ENCODE data around the gene OTOGL. TPM values are rescaled to one million over a fixed set of nuclear protein-coding genes. Genes with fewer than 3 reads are reported as not detected.
A peak's percentile ranks its signal among the peaks of the same experiment; 100 is the strongest.
"Not testable (repeated sequence)": the region's sequence is repeated elsewhere in the genome, so short reads cannot be mapped to it uniquely, and the experiment has no call there.

The OTOGL gene
- total and polyA plus RNA-seq, 4 donors, result 0.54 to 0.99 (median 0.57) TPM

DNA sequence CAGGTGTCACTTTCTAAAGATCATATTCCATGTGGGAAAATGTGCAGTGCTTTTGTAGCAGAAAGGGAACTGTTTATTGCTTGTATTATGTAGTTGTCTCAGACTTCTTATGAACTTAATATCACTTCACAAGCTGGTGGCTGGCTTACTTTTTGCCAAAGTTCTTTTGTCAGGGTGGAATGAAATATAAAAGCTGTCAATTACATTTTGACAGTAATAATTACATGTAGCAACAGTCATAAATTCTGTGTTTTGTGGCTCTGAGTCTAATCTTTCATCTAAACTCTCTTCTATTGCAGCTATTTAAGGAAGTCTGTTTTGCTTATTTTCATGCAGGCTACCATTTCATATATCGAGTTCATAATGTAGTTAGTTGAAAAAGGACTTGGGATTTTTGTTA is 106.6 kb downstream of the OTOGL start:
- Histone ChIP-seq H3K27ac (ENCODE audit: low read depth, low read length) (no peak overlapping the region), H3K27me3 (ENCODE audit: control insufficient read depth, insufficient read depth, low read length) (no peaks in the 10 kb centered on the region), H3K9me3 (ENCODE audit: control insufficient read depth, insufficient read depth, low read length) (no peaks in the 10 kb centered on the region), H3K36me3 (ENCODE audit: control insufficient read depth, insufficient read depth, low read length) (no peaks in the 10 kb centered on the region), H3K4me1 (ENCODE audit: control insufficient read depth, insufficient read depth, low read length) (no peaks in the 10 kb centered on the region), H3K4me3 (ENCODE audit: low read depth, low read length) (no peak overlapping the region)
- WGBS (ENCODE audit: insufficient coverage), result no CpG with 5 or more reads among the region's 1 CpG
- no peak for DNase-seq (ENCODE audit: low read depth in 4 of 6, low spot score in 6 of 6)

DNA sequence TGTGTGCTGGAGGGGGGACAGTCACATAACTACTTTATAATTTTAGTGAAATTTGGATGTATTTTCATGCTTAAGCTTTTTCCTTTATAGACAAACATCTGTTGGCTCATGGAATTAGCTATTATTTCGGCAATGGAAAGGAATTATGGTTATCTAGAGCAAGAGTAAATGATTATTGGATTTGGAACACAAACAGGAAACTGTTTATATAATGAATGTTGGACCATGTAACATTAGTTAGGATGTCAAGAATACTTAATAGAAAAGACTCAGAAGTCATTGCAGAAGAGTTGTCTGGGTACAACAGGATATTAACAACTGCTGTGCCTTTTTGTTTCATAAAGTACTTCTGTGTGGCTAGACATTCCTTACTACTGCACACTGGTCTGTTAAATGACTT is 108.7 kb downstream of the OTOGL start:
- 86% methylated on average over 1 of the region's 1 CpG for WGBS (ENCODE audit: insufficient coverage)
- H3K9me3 ChIP-seq (ENCODE audit: control insufficient read depth, insufficient read depth, low read length), result no peaks in the 10 kb centered on the region
- H3K27ac ChIP-seq (ENCODE audit: low read depth, low read length), result no peak overlapping the region
- no peak overlapping the region for H3K4me3 ChIP-seq (ENCODE audit: low read depth, low read length)
- H3K27me3 ChIP-seq (ENCODE audit: control insufficient read depth, insufficient read depth, low read length), result no peaks in the 10 kb centered on the region
- H3K4me1 ChIP-seq (ENCODE audit: control insufficient read depth, insufficient read depth, low read length), result no peaks in the 10 kb centered on the region
- peak in 1 of 6 donors; percentile 26 for DNase-seq (ENCODE audit: low read depth in 4 of 6, low spot score in 6 of 6)
- H3K36me3 ChIP-seq (ENCODE audit: control insufficient read depth, insufficient read depth, low read length), result no peaks in the 10 kb centered on the region

DNA sequence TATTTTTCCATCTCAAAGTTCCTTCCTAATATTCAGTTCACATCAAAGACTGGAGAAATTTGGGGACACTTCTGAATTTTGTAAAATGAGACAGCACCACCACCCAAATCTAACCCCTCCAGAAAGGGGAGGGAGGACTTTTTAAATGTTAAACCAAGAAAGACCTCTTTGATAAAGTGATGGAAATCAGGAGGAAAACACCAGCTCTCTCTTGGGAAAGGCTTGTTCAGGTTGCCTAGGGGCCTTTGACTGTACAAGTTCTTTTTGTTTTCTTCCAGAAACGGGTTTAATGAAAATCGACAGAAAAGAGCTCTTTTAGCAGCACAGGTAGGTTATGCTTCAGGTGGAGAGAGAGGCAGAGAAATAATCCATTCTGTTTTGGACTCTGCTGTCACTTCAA is 112.3 kb downstream of the OTOGL start:
- Histone ChIP-seq H3K4me1 (ENCODE audit: control insufficient read depth, insufficient read depth, low read length) (no peaks in the 10 kb centered on the region), H3K9me3 (ENCODE audit: control insufficient read depth, insufficient read depth, low read length) (no peaks in the 10 kb centered on the region), H3K27me3 (ENCODE audit: control insufficient read depth, insufficient read depth, low read length) (no peaks in the 10 kb centered on the region), H3K4me3 (ENCODE audit: low read depth, low read length) (no peak overlapping the region), H3K36me3 (ENCODE audit: control insufficient read depth, insufficient read depth, low read length) (no peaks in the 10 kb centered on the region), H3K27ac (ENCODE audit: low read depth, low read length) (no peak overlapping the region)
- DNase-seq (ENCODE audit: low read depth in 4 of 6, low spot score in 6 of 6), result no peak
- WGBS (ENCODE audit: insufficient coverage), result 50% methylated on average over 2 of the region's 2 CpGs

DNA sequence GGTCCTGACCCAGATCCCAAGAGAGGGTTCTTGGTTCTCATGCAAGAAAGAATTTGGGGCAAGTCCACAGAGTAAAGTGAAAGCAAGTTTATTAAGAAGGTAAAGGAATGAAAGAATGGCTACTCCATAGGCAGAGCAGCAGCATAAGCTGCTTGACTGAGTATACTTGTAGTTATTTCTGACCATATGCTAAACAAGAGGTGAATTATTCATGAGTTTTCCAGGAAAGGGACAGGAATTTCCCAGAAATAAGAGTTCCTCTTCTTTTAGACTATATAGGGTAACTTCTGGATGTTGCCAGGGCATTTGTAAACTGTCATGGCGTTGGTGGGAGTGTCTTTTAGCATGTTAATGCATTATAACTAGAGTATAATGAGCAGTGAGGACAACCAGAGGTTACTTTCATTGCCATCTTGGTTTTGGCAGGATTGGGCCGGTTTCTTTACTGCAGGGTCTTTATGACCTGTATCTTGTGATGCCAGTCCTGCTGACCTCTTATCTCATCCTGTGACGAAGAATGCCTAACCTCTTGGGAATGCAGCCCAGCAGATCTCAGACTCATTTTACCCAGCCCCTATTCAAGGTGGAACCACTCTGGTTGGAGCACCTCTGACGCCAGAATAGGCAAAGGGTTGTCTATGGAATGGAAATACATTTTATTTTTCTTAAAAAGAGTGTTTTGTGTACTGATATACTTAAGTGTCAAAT is 113.8 kb downstream of the OTOGL start:
- no peak overlapping the region for H3K4me3 ChIP-seq (ENCODE audit: low read depth, low read length)
- H3K4me1 ChIP-seq (ENCODE audit: control insufficient read depth, insufficient read depth, low read length), result no peaks in the 10 kb centered on the region
- no peak overlapping the region for H3K27ac ChIP-seq (ENCODE audit: low read depth, low read length)
- DNase-seq (ENCODE audit: low read depth in 4 of 6, low spot score in 6 of 6), result no peak
- no peaks in the 10 kb centered on the region for H3K9me3 ChIP-seq (ENCODE audit: control insufficient read depth, insufficient read depth, low read length)
- no peaks in the 10 kb centered on the region for H3K27me3 ChIP-seq (ENCODE audit: control insufficient read depth, insufficient read depth, low read length)
- no peaks in the 10 kb centered on the region for H3K36me3 ChIP-seq (ENCODE audit: control insufficient read depth, insufficient read depth, low read length)
- no CpG with 5 or more reads among the region's 4 CpGs for WGBS (ENCODE audit: insufficient coverage)

DNA sequence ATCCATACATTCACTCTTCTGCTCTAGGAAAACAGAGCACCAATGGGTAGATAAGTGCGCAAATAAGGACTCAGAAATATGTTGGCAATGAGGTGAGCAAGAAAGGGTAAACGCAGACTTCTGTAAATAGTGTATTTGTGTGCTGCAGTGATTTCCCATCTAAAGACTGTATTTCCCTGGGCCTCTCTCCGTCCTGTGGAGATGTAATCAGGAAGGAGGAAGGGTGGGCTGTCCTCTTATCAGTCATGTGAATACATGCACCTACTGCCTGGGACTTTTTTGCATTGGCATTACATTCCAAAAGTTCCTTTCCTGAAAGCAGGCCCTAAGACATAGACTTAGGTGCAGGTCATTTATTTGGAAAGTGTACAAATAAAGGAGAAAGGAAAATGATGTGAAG is 114.5 kb downstream of the OTOGL start:
- H3K36me3 ChIP-seq (ENCODE audit: control insufficient read depth, insufficient read depth, low read length), result no peaks in the 10 kb centered on the region
- no peaks in the 10 kb centered on the region for H3K4me1 ChIP-seq (ENCODE audit: control insufficient read depth, insufficient read depth, low read length)
- WGBS (ENCODE audit: insufficient coverage), result 83% methylated on average over 1 of the region's 3 CpGs
- no peak overlapping the region for H3K4me3 ChIP-seq (ENCODE audit: low read depth, low read length)
- no peaks in the 10 kb centered on the region for H3K27me3 ChIP-seq (ENCODE audit: control insufficient read depth, insufficient read depth, low read length)
- H3K9me3 ChIP-seq (ENCODE audit: control insufficient read depth, insufficient read depth, low read length), result no peaks in the 10 kb centered on the region
- no peak for DNase-seq (ENCODE audit: low read depth in 4 of 6, low spot score in 6 of 6)
- no peak overlapping the region for H3K27ac ChIP-seq (ENCODE audit: low read depth, low read length)

DNA sequence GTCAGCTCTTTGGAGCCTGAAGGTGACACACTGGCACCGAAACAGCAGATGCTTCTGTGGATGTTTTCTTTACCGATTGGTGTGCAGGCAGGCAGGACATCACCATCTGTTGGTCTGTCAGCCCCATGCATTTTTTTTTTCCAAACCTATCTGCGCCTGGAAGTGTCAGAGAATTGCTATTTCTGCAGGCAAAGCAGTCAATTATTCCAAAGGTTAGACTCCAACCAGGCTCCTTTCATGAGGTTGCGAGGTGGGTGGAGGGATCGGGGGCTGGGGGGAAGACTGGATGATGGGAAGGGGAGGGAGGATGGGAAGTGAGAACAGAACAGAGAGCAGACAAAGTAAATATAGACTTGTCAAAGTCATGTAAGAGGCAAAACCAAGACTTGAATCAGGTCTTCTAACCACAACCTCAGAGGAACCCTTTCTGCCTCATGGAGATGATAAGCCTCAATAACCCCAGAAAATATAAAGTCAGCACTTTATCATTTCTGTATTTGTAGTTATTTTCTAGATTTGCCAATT is 117.7 kb downstream of the OTOGL start:
- H3K27ac ChIP-seq (ENCODE audit: low read depth, low read length), result no peak overlapping the region
- no peaks in the 10 kb centered on the region for H3K9me3 ChIP-seq (ENCODE audit: control insufficient read depth, insufficient read depth, low read length)
- no peaks in the 10 kb centered on the region for H3K27me3 ChIP-seq (ENCODE audit: control insufficient read depth, insufficient read depth, low read length)
- peak in 1 of 6 donors; percentile 32 for DNase-seq (ENCODE audit: low read depth in 4 of 6, low spot score in 6 of 6)
- no peaks in the 10 kb centered on the region for H3K4me1 ChIP-seq (ENCODE audit: control insufficient read depth, insufficient read depth, low read length)
- no peaks in the 10 kb centered on the region for H3K36me3 ChIP-seq (ENCODE audit: control insufficient read depth, insufficient read depth, low read length)
- 40% methylated on average over 4 of the region's 5 CpGs for WGBS (ENCODE audit: insufficient coverage)
- no peak overlapping the region for H3K4me3 ChIP-seq (ENCODE audit: low read depth, low read length)

DNA sequence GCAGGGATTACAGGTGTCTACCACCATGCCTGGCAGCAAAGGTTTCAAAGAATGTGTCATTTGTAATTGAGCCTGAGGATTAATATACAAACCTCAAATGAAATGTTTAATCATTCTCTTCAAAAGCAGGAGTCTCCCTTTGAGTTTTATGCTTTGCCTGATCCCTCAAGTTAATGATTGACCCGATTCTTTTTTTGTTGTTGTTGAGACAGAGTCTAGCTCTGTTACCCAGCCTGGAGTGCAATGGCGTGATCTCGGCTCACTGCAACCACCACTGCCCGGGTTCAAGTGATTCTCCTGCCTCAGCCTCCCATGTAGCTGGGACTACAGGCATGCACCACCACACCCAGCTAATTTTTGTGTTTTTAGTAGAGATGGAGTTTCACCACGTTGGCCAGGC is 119.6 kb downstream of the OTOGL start:
- WGBS (ENCODE audit: insufficient coverage), result 100% methylated on average over 1 of the region's 5 CpGs
- not testable (repeated sequence) for H3K4me3 ChIP-seq (ENCODE audit: low read depth, low read length)

DNA sequence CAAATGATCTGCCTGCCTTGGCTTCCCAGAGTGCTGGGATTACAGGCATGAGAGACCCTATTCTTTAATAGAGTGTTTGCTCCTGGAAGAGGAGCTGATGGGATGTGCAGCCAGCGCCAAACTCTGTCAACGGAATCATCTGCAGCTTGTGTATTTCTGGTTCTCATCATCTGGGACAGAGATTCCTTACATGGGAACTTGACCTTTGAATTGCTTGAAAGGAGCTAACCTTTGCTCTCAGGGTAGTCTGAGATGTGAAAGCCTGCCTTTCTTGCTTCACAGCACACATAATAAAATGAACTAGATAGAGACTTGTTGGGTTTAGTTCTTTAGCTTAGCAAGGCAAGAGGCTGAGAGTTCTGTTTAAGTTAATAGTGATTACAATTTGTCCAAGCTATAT is 120.0 kb downstream of the OTOGL start:
- no peak overlapping the region for H3K27ac ChIP-seq (ENCODE audit: low read depth, low read length)
- no peaks in the 10 kb centered on the region for H3K9me3 ChIP-seq (ENCODE audit: control insufficient read depth, insufficient read depth, low read length)
- no peaks in the 10 kb centered on the region for H3K27me3 ChIP-seq (ENCODE audit: control insufficient read depth, insufficient read depth, low read length)
- no peaks in the 10 kb centered on the region for H3K4me1 ChIP-seq (ENCODE audit: control insufficient read depth, insufficient read depth, low read length)
- WGBS (ENCODE audit: insufficient coverage), result 39% methylated on average over 2 of the region's 2 CpGs
- H3K4me3 ChIP-seq (ENCODE audit: low read depth, low read length), result no peak overlapping the region
- no peak for DNase-seq (ENCODE audit: low read depth in 4 of 6, low spot score in 6 of 6)
- no peaks in the 10 kb centered on the region for H3K36me3 ChIP-seq (ENCODE audit: control insufficient read depth, insufficient read depth, low read length)

More for the DNA sequence above, 119.6 kb downstream of the OTOGL start:
- H3K36me3 ChIP-seq (ENCODE audit: control insufficient read depth, insufficient read depth, low read length); DNase-seq (ENCODE audit: low read depth in 4 of 6, low spot score in 6 of 6); H3K4me1 ChIP-seq (ENCODE audit: control insufficient read depth, insufficient read depth, low read length); H3K9me3 ChIP-seq (ENCODE audit: control insufficient read depth, insufficient read depth, low read length); H3K27ac ChIP-seq (ENCODE audit: low read depth, low read length); H3K27me3 ChIP-seq (ENCODE audit: control insufficient read depth, insufficient read depth, low read length): not testable (repeated sequence)

DNA sequence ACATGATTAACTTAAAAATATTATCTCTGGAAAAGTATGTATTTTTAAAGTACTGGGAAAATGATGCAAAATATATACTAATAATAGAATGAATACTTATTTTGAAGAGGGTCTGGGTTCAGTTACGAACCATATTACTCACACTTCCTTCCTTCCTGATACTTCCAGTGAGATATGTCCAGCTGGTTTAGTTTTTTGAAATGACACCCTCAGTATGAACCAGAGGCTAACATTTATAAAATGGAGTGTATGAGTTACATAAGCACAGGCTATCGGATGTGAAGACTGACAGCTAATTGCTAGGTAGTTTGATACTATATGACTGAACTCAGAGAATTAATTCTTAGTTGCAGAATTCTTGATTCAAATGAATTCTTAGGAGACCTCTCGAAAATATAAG is 122.9 kb downstream of the OTOGL start:
- no peak overlapping the region for H3K27ac ChIP-seq (ENCODE audit: low read depth, low read length)
- H3K4me3 ChIP-seq (ENCODE audit: low read depth, low read length), result no peak overlapping the region
- H3K4me1 ChIP-seq (ENCODE audit: control insufficient read depth, insufficient read depth, low read length), result no peaks in the 10 kb centered on the region
- no peak for DNase-seq (ENCODE audit: low read depth in 4 of 6, low spot score in 6 of 6)
- no peaks in the 10 kb centered on the region for H3K27me3 ChIP-seq (ENCODE audit: control insufficient read depth, insufficient read depth, low read length)
- H3K36me3 ChIP-seq (ENCODE audit: control insufficient read depth, insufficient read depth, low read length), result no peaks in the 10 kb centered on the region
- WGBS (ENCODE audit: insufficient coverage), result 80% methylated on average over 1 of the region's 3 CpGs
- no peaks in the 10 kb centered on the region for H3K9me3 ChIP-seq (ENCODE audit: control insufficient read depth, insufficient read depth, low read length)

DNA sequence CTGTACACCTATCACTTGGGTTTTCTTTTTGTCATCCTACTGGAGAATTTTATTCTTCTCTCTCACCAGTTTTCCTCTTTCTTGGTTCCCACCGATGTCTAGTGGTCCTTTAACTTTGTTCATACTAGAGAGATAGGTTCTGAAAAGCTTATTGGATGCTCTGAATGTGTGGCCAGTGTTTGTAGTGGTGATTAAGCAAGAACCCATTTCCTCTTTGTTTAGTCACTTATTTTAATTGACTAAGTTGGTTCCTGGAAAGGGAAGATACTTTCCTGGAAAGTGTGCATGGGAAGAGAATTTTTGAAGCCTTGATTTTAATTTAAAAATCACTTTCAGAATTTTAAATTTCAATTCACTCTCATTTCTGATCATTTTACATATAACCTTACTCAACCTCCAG is 127.2 kb downstream of the OTOGL start:
- no CpG with 5 or more reads among the region's 1 CpG for WGBS (ENCODE audit: insufficient coverage)
- H3K4me1 ChIP-seq (ENCODE audit: control insufficient read depth, insufficient read depth, low read length), result no peaks in the 10 kb centered on the region

More for the DNA sequence above, 127.2 kb downstream of the OTOGL start:
- Histone ChIP-seq H3K27ac (ENCODE audit: low read depth, low read length) (no peak overlapping the region), H3K9me3 (ENCODE audit: control insufficient read depth, insufficient read depth, low read length) (no peaks in the 10 kb centered on the region), H3K36me3 (ENCODE audit: control insufficient read depth, insufficient read depth, low read length) (no peaks in the 10 kb centered on the region), H3K27me3 (ENCODE audit: control insufficient read depth, insufficient read depth, low read length) (no peaks in the 10 kb centered on the region), H3K4me3 (ENCODE audit: low read depth, low read length) (no peak overlapping the region)
- no peak for DNase-seq (ENCODE audit: low read depth in 4 of 6, low spot score in 6 of 6)
